ENCODE results near the gene HPD. TPM values are rescaled to one million over a fixed set of nuclear protein-coding genes. Genes with fewer than 3 reads are reported as not detected.

HPD gene
- total RNA-seq, 2 donors from 2014 or later = 3.0 to 5.7 TPM

DNA sequence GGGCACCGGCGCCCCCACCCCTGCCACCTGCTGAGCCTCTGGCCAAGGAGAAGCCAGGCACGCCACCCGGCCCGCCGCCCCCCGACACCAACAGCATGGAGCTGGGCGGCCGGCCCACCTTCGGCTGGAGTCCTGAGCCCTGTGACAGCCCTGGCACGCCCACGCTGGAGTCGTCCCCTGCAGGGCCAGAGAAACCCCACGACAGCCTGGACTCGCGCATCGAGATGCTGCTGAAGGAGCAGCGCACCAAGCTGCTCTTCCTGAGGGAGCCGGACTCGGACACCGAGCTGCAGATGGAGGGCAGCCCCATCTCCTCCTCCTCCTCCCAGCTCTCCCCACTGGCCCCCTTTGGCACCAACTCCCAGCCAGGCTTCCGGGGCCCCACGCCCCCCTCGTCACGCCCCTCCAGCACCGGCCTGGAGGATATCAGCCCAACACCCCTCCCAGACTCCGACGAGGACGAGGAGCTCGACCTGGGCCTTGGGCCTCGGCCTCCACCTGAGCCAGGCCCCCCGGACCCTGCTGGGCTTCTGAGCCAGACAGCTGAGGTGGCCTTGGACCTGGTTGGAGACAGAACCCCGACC, 48.3 kb downstream of the HPD start:
- DNase-seq = no peak
- H3K4me3 ChIP-seq = no peak overlapping the region
- H3K27me3 ChIP-seq = no peaks in the 10 kb centered on the region
- no peak for ATAC-seq
- intact Hi-C loops (cut with DNase I) = no loop called here
- TF ChIP-seq POLR2A (IDR thresholded peaks at IDR 0.05) = no peak
- TF ChIP-seq, protein P1, sequence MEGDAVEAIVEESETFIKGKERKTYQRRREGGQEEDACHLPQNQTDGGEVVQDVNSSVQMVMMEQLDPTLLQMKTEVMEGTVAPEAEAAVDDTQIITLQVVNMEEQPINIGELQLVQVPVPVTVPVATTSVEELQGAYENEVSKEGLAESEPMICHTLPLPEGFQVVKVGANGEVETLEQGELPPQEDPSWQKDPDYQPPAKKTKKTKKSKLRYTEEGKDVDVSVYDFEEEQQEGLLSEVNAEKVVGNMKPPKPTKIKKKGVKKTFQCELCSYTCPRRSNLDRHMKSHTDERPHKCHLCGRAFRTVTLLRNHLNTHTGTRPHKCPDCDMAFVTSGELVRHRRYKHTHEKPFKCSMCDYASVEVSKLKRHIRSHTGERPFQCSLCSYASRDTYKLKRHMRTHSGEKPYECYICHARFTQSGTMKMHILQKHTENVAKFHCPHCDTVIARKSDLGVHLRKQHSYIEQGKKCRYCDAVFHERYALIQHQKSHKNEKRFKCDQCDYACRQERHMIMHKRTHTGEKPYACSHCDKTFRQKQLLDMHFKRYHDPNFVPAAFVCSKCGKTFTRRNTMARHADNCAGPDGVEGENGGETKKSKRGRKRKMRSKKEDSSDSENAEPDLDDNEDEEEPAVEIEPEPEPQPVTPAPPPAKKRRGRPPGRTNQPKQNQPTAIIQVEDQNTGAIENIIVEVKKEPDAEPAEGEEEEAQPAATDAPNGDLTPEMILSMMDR (IDR thresholded peaks at IDR 0.05) = no peak
- peaks cover 0 to 11% of the 10 kb centered on the region in 2 donors for H3K36me3 ChIP-seq (replicated peaks in 1 of 2; ENCODE audit: insufficient read depth in 1 of 2, low read depth in 2 of 2)
- peaks cover 67% of the 10 kb centered on the region for H3K4me1 ChIP-seq
- H3K27ac ChIP-seq = peak overlapping the region in 2 of 4 donors; percentile 61 to 75
- WGBS, 2 donors = 71 to 73% methylated on average over 14 to 25 of the region's 33 CpGs
- H3K9me3 ChIP-seq = no peaks in the 10 kb centered on the region

DNA sequence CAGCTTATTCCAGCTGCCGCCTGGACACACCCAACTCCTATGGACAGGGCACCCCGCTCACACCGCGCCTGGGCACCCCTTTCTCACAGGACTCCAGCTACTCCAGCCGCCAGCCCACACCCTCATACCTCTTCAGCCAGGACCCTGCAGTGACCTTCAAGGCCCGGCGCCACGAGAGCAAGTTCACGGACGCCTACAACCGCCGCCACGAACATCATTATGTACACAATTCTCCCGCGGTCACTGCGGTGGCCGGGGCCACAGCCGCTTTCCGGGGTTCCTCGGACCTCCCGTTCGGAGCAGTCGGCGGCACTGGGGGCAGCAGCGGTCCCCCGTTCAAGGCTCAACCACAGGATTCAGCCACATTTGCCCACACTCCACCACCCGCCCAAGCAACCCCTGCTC, 48.9 kb downstream of the HPD start:
- intact Hi-C loops (cut with DNase I) = no loop called here
- H3K4me3 ChIP-seq = no peak overlapping the region
- peaks cover 0 to 6% of the 10 kb centered on the region in 2 donors for H3K36me3 ChIP-seq (replicated peaks in 1 of 2; ENCODE audit: insufficient read depth in 1 of 2, low read depth in 2 of 2)
- H3K27ac ChIP-seq = no peak overlapping the region
- H3K4me1 ChIP-seq = peaks cover 67% of the 10 kb centered on the region
- TF ChIP-seq, protein P1 (IDR thresholded peaks at IDR 0.05) = no peak
- TF ChIP-seq POLR2A (IDR thresholded peaks at IDR 0.05) = no peak
- H3K27me3 ChIP-seq = no peaks in the 10 kb centered on the region
- WGBS, 2 donors = 78 to 92% methylated on average over 16 to 27 of the region's 27 CpGs
- ATAC-seq (no peak), DNase-seq (no peak)
- no peaks in the 10 kb centered on the region for H3K9me3 ChIP-seq

DNA sequence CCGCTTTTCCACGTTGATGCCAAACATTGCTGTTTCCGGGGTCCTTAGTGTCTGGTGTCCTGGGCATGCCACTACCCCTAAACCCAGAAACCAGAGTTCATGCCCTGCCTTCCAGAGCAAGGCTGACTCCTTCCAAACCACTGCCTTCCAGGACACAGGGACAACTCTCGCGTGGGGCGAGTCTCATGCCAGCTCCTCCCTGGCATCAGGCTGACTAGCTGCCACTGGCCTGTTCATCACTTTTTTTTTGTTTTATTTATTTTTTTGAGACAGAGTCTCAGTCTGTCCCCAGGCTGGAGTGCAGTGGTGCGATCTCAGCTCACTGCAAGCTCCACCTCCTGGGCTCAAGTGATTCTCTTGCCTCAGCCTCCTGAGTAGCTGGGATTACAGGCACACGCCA, 50.0 kb downstream of the HPD start:
- Histone ChIP-seq H3K4me1 (peaks cover 64% of the 10 kb centered on the region), H3K27ac (no peak overlapping the region), H3K36me3 (replicated peaks in 1 of 2; ENCODE audit: insufficient read depth in 1 of 2, low read depth in 2 of 2) (peaks cover 0 to 1% of the 10 kb centered on the region in 2 donors), H3K9me3 (no peaks in the 10 kb centered on the region), H3K27me3 (no peaks in the 10 kb centered on the region), H3K4me3 (no peak overlapping the region)
- TF ChIP-seq, protein P1 (IDR thresholded peaks at IDR 0.05) = no peak
- TF ChIP-seq POLR2A (IDR thresholded peaks at IDR 0.05) = no peak
- intact Hi-C loops (cut with DNase I) = no loop called here
- ATAC-seq (no peak), DNase-seq (no peak)
- 83% methylated on average over 7 to 8 of the region's 8 CpGs for WGBS, 2 donors

DNA sequence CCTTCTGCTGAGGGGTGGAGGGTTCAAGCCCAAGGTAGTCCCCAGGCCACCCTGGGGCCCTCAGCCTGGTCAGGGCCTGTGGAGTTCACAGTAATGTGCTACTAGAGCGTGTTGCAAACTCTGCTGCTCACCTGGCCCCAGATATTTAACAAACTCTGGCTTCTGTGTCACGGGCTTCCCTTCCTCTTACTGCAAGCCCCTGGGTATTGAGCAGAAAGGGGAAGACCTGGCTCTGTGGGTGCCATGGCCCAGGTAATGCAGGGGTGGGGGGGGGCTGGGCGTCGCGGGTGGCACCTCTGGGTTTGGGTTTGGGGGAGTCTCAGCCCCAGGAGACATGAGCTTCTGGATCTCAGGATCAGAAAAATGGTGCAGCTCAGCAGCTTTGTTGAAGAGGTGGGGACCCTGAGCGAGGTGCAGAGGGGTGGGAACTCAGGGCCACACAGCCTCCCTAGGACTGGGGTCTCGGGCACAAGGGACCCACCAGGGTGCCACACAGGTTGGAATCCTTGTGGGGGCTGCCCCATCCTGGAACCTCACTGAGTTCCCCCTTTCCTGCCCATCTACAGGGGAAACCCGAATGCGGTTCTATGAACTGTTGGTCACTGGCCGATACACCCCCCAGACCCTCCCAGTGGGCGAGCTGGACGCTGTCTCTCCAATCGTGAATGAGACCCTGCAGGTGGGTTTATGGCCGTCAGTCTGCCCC, 50.9 kb downstream of the HPD start:
- peak overlapping the region in 2 of 4 donors; percentile 77 to 100 for H3K27ac ChIP-seq
- DNase-seq = no peak
- no peaks in the 10 kb centered on the region for H3K27me3 ChIP-seq
- no peak for TF ChIP-seq POLR2A (IDR thresholded peaks at IDR 0.05)
- TF ChIP-seq, protein P1 (IDR thresholded peaks at IDR 0.05) = no peak
- no peak for ATAC-seq
- peaks cover 56% of the 10 kb centered on the region for H3K4me1 ChIP-seq
- whole genome bisulfite sequencing, 2 donors = 75 to 97% methylated on average over 6 to 14 of the region's 14 CpGs
- intact Hi-C loops (cut with DNase I) = no loop called here
- peaks cover 0 to 1% of the 10 kb centered on the region in 2 donors for H3K36me3 ChIP-seq (replicated peaks in 1 of 2; ENCODE audit: insufficient read depth in 1 of 2, low read depth in 2 of 2)
- no peak overlapping the region for H3K4me3 ChIP-seq
- no peaks in the 10 kb centered on the region for H3K9me3 ChIP-seq

All from body of pancreas (tissue), 4 donors.